AG04449 (cell line): ENCODE results near the gene ADAT3.

Experiments
- CTCF ChIA-PET: fragments of 350-600 bp; formaldehyde crosslinking; extraction: SDS; loops from one replicate; lab custom pipeline; 2021; ENCODE audit warnings: antibody characterized with exemption; lab: Yijun Ruan, JAX
- POLR2A ChIA-PET: fragments of 400-600, 350-600 bp; formaldehyde crosslinking; extraction: SDS; loops from one replicate; lab custom pipeline; 2020; ENCODE audit warnings: antibody characterized with exemption, inconsistent platforms; lab: Yijun Ruan, JAX
- DNase-seq: peaks from one replicate; pipeline ENCODE4 v3.0.0-alpha.2; 2010; ENCODE audit warnings: low read depth, low spot score
- H3K4me3 ChIP-seq: 2 replicates; pipeline ENCODE4 v1.5.1; 2011; ENCODE audit warnings: low read depth, mild to moderate bottlenecking, control low read depth, low read length
- TF ChIP-seq, protein P1 (sequence below): IDR thresholded peaks from one replicate; pipeline ENCODE4 v1.5.1; 2011; ENCODE audit warnings: mild to moderate bottlenecking, moderate library complexity, low read length, control low read depth, inconsistent platforms; ENCODE audit not compliant: insufficient read depth; ENCODE audit errors: missing control alignments

The ADAT3 gene

DNA sequence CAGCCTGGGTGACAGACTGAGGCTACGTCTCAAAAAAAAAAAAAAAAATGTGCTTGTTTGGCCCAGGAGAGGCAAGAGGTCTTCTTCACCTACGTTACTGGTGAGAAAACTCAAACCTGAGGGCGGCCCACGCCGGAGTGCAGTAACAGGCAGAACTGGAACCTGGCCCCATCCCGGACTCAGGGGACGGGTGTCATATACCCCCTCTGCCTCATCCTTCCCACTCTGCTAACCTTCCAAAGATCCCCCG lies 414 bp upstream of the ADAT3 start:
- ChIA-PET CTCF (interaction anchor here (1.0 to 2.8 kb wide), 3 partner anchors 10 to 25 kb away, joined by 3 to 7 read pairs (median 3); no protein-coding TSS in a partner anchor), POLR2A (no interaction called here)
- H3K4me3 ChIP-seq = peak overlapping the region; percentile 40
- DNase-seq = no peak
- TF ChIP-seq, protein P1, sequence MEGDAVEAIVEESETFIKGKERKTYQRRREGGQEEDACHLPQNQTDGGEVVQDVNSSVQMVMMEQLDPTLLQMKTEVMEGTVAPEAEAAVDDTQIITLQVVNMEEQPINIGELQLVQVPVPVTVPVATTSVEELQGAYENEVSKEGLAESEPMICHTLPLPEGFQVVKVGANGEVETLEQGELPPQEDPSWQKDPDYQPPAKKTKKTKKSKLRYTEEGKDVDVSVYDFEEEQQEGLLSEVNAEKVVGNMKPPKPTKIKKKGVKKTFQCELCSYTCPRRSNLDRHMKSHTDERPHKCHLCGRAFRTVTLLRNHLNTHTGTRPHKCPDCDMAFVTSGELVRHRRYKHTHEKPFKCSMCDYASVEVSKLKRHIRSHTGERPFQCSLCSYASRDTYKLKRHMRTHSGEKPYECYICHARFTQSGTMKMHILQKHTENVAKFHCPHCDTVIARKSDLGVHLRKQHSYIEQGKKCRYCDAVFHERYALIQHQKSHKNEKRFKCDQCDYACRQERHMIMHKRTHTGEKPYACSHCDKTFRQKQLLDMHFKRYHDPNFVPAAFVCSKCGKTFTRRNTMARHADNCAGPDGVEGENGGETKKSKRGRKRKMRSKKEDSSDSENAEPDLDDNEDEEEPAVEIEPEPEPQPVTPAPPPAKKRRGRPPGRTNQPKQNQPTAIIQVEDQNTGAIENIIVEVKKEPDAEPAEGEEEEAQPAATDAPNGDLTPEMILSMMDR = no peak

- TF ChIP-seq, protein P1 = no peak
- H3K4me3 ChIP-seq = peak overlapping the region; percentile 76
- no peak for DNase-seq
- ChIA-PET POLR2A (interaction anchor here (0.5 kb wide), 1 partner anchor 99 kb away, joined by 4 read pairs; no protein-coding TSS in a partner anchor), CTCF (interaction anchor here (0.8 to 1.2 kb wide), 2 partner anchors 8 to 21 kb away, joined by 3 read pairs; no protein-coding TSS in a partner anchor)
These were observed 720 bp downstream of the ADAT3 start for GRCh38 chr19:1905863-1906375.

- POLR2A ChIA-PET = no interaction called here
These were observed 1.9 kb downstream of the ADAT3 start for GRCh38 chr19:1906985-1907562.

GRCh38 chr19:1907563-1908363 lies 2.6 kb downstream of the ADAT3 start:
- CTCF ChIA-PET = interaction anchor here (1.0 kb wide), 1 partner anchor 22 kb away, joined by 3 read pairs; no protein-coding TSS in a partner anchor

More at GRCh38 chr19:1906985-1907562, 1.9 kb downstream of the ADAT3 start:
- H3K4me3 ChIP-seq = no peak overlapping the region
- TF ChIP-seq, protein P1 = no peak
- no peak for DNase-seq
- CTCF ChIA-PET = interaction anchor here (1.0 kb wide), 1 partner anchor 23 kb away, joined by 3 read pairs; no protein-coding TSS in a partner anchor

DNA sequence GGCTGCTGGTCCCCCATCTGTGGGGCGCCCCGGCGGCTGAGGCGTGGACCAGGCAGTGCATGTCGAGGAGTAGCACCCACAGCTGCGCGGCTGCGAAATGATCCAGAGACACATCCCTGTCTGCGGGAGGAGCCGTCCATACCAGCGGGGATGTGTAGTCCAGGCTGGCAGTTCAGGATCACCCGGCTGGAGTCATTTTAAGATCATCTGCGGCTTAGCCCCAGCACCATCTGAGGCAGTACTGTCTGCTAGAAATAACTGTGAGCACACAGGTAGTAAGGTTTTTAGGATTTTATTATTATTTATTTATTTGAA lies 3.1 kb downstream of the ADAT3 start:
- POLR2A ChIA-PET = no interaction called here
- TF ChIP-seq, protein P1 = no peak
- CTCF ChIA-PET = no interaction called here

More at GRCh38 chr19:1907563-1908363, 2.6 kb downstream of the ADAT3 start:
- no peak for DNase-seq
- H3K4me3 ChIP-seq = no peak overlapping the region
- TF ChIP-seq, protein P1 = no peak
- POLR2A ChIA-PET = no interaction called here

GRCh38 chr19:1909761-1910080 lies 4.5 kb downstream of the ADAT3 start:
- CTCF ChIA-PET = no interaction called here
- TF ChIP-seq, protein P1 = no peak
- H3K4me3 ChIP-seq = no peak overlapping the region
- POLR2A ChIA-PET = no interaction called here
- no peak for DNase-seq

More for the DNA sequence above, 3.1 kb downstream of the ADAT3 start:
- H3K4me3 ChIP-seq = no peak overlapping the region
- no peak for DNase-seq
